HG03521 (cell line): ENCODE results near the gene ANKK1.

ENCODE experiments used
- ATAC-seq: cut with Tn5 transposase; IDR thresholded peaks from one replicate; pipeline ENCODE4 v1.9.1; 2021; ENCODE audit warnings: mild to moderate bottlenecking, moderate library complexity; ENCODE audit not compliant: unreplicated experiment

Gene ANKK1

DNA sequence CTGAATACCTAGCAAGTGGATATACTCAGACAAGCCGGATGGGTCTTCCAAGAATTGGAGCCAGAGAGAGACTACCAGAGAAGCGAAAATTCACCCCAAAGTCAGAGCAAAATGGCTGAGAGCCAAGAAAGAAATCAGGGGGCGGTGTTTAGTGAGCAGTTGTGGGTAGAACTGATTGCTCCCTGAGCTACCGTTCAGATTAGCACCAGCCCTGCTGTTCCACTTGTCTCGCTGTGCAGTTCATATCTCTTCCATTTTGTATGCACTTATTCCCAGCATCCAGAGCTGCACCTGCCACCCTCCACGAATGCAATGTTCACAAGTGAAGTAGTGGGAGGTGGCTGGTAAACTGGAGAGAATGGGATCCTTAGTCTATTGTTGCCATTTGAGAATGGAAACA is 62.2 kb downstream of the ANKK1 start:
- no peak for ATAC-seq
